HepG2 (cell line): Measurements from ENCODE around the gene OSBPL5. TPM values are rescaled to one million over a fixed set of nuclear protein-coding genes. Genes with fewer than 3 reads are reported as not detected.

Experiments
- ATAC-seq: fragments of 200-7000 bp; cut with Tn5 transposase; 3 replicates; pipeline ENCODE4 v1.9.1; 2020; ENCODE audit warnings: mild to moderate bottlenecking, moderate library complexity
- BruUV-seq: library from RNA; stranded (reverse); fragments of 400-500 nt; replicated peaks from 2 replicates; lab custom pipeline; 2021; lab: Mats Ljungman, UMichigan
- CTCF ChIA-PET: fragments of 300-600 bp; formaldehyde crosslinking; extraction: SDS; loops from one replicate; lab custom pipeline; 2021; ENCODE audit warnings: low total read pairs, inconsistent platforms, low intra/inter-chr PET ratio; lab: Yijun Ruan, JAX
- POLR2A ChIA-PET: fragments of 350-600 bp; sonication (Branson Sonifier 250); formaldehyde crosslinking; loops from one replicate; lab custom pipeline; 2020; ENCODE audit warnings: antibody characterized with exemption, inconsistent platforms; lab: Yijun Ruan, JAX
- DNase-seq: peaks from one replicate; pipeline ENCODE4 v3.0.0-alpha.2; 2015; ENCODE audit warnings: low spot score
- FAIRE-seq: peaks from 3 replicates; lab custom pipeline; 2011; peaks lifted over from hg19 to GRCh38; lab: Jason Lieb, UNC
- H2AFZ ChIP-seq: one replicate; pipeline ENCODE4 v1.6.1; 2011; ENCODE audit warnings: low read length, inconsistent platforms
- H3K27ac ChIP-seq: fragments of 300-600 bp; 3 replicates; pipeline ENCODE4 v1.8.0; 2011; ENCODE audit warnings: mixed run types, mild to moderate bottlenecking, mixed read lengths, low read length, inconsistent platforms; ENCODE audit not compliant: insufficient read depth; ENCODE audit errors: extremely low read length
- H3K27me3 ChIP-seq, 2 experiments: fragments of 200-600 bp in 1 of 2; 2 replicates in 1 of 2; 3 replicates in 1 of 2; pipeline versions ENCODE4 v1.6.0 to v1.8.0; 2011; ENCODE audit warnings: low read length in 2 of 2, mild to moderate bottlenecking in 2 of 2, moderate library complexity in 2 of 2, inconsistent platforms in 1 of 2; ENCODE audit not compliant: insufficient read depth in 2 of 2, control insufficient read depth in 1 of 2
- H3K36me3 ChIP-seq, 2 experiments: fragments of 200-600 bp in 1 of 2; replicated peaks in 1 of 2; 2 replicates in 1 of 2; 3 replicates in 1 of 2; pipeline versions ENCODE4 v1.5.1 to v1.8.0; 2011; ENCODE audit warnings: low read length in 2 of 2, inconsistent platforms in 1 of 2; ENCODE audit not compliant: insufficient read depth in 2 of 2, control insufficient read depth in 1 of 2
- H3K4me1 ChIP-seq: 2 replicates; pipeline ENCODE4 v1.5.1; 2012; ENCODE audit warnings: low read length, inconsistent platforms; ENCODE audit not compliant: insufficient read depth
- H3K4me2 ChIP-seq: 2 replicates; pipeline ENCODE4 v1.6.0; 2011; ENCODE audit warnings: low read depth, low read length, inconsistent platforms
- H3K4me3 ChIP-seq, 3 experiments: fragments of 200-600 bp in 1 of 3; sonication (generic), shearing (Covaris generic) in 1 of 3; replicated peaks in 1 of 3; 2 replicates each; pipeline ENCODE4 v1.5.1; 2011 to 2016; ENCODE audit warnings: low read length in 3 of 3, inconsistent platforms in 2 of 3, low read depth in 2 of 3, mild to moderate bottlenecking in 2 of 3, control low read depth in 1 of 3, mixed read lengths in 1 of 3; ENCODE audit not compliant: insufficient read depth in 1 of 3
- H3K79me2 ChIP-seq: one replicate; pipeline ENCODE4 v1.6.1; 2011; ENCODE audit warnings: low read length, inconsistent platforms; ENCODE audit not compliant: insufficient read depth
- H3K9ac ChIP-seq: 2 replicates; pipeline ENCODE4 v1.6.0; 2011; ENCODE audit warnings: mild to moderate bottlenecking, low read depth, low read length, inconsistent platforms; ENCODE audit not compliant: insufficient read depth
- H3K9me3 ChIP-seq: 2 replicates; pipeline ENCODE4 v1.5.1; 2012; ENCODE audit warnings: mild to moderate bottlenecking, low read length
- H4K20me1 ChIP-seq: 2 replicates; pipeline ENCODE4 v1.6.0; 2011; ENCODE audit warnings: inconsistent platforms, mild to moderate bottlenecking, low read length, moderate library complexity; ENCODE audit not compliant: insufficient read depth
- CHD4 ChIP-seq: fragments of 200-600 bp; sonication (generic); IDR thresholded peaks from 2 replicates; pipeline ENCODE4 v1.7.0; 2017; ENCODE audit warnings: mild to moderate bottlenecking, low read length, borderline replicate concordance
- PRMT3 ChIP-seq: sonication (generic); formaldehyde crosslinking; IDR thresholded peaks from 2 replicates; pipeline ENCODE4 v1.8.1; 2022; ENCODE audit warnings: low read depth, mild to moderate bottlenecking, moderate library complexity, missing genetic modification reagents, borderline replicate concordance
- RELA ChIP-seq: sonication (generic); formaldehyde crosslinking; IDR thresholded peaks from 2 replicates; pipeline ENCODE4 v1.4.0; 2020; ENCODE audit warnings: missing genetic modification reagents
- SRSF1 ChIP-seq: fragments of 200-400 bp; formaldehyde crosslinking; optimal IDR thresholded peaks from 2 replicates; pipeline ENCODE3; 2017; ENCODE audit warnings: mild to moderate bottlenecking, low read depth, low read length, moderate library complexity
- SSRP1 ChIP-seq: IDR thresholded peaks from 2 replicates; pipeline ENCODE4 v1.6.1; 2016; ENCODE audit warnings: control low read depth
- ZFP37 ChIP-seq: sonication (generic); formaldehyde crosslinking; IDR thresholded peaks from 2 replicates; pipeline ENCODE4 v1.4.0; 2020; ENCODE audit warnings: missing genetic modification reagents, borderline replicate concordance
- ZNF17 ChIP-seq: sonication (generic); formaldehyde crosslinking; IDR thresholded peaks from 2 replicates; pipeline ENCODE4 v1.5.0; 2020; ENCODE audit warnings: mild to moderate bottlenecking, missing genetic modification reagents
- ZNF383 ChIP-seq: sonication (generic); formaldehyde crosslinking; IDR thresholded peaks from 2 replicates; pipeline ENCODE4 v1.4.0; 2020; ENCODE audit warnings: missing genetic modification reagents, mild to moderate bottlenecking, borderline replicate concordance
- WGBS: methylation state at CpG from one replicate; pipeline ENCODE4 v1.1.6; 2017; ENCODE audit warnings: low lambda C conversion rate; 5-methylcytosine and 5-hydroxymethylcytosine counted together
- in situ Hi-C: cut with HindIII; loops from 2 replicates; pipeline ENCODE4 v1.10.0; 2017; ENCODE audit warnings: low pct_unique_long_range_greater_than_20kb; ENCODE audit not compliant: extremely low pct_ligation_motif_present
- intact Hi-C: fragments of 100-400 bp; cut with micrococcal nuclease; formaldehyde crosslinking; loops from one replicate; pipeline ENCODE4 v1.10.0; 2022; ENCODE audit not compliant: unreplicated experiment
- polyA plus RNA-seq, 8 experiments: library from polyadenylated mRNA; depleted of rRNA in 3 of 8; stranded (reverse) in 7 of 8; unstranded in 1 of 8; fragments of >200 nt; fragmentation: Illumina TruSeq in 4 of 8; extraction: Trizol in 4 of 8; gene quantifications; 2 replicates each; pipeline versions ENCODE4 v1.2.1 to v1.2.3, GENCODE V29; 2011 to 2016; ENCODE audit warnings: low read depth in 4 of 8, missing spikeins in 1 of 8, mixed read lengths in 1 of 8; ENCODE audit not compliant: insufficient read depth in 1 of 8
- total RNA-seq, 5 experiments: library from RNA; depleted of rRNA; stranded (reverse); fragments of >200 nt; fragmentation: Illumina TruSeq; extraction: Trizol; gene quantifications; 2 replicates each; pipeline ENCODE4 v1.2.3, GENCODE V29; 2016; ENCODE audit warnings: low read depth in 1 of 5
- TF ChIP-seq, protein P1 (sequence below): sonication (generic); formaldehyde crosslinking; IDR thresholded peaks from 2 replicates; pipeline ENCODE4 v1.4.0; 2020; ENCODE audit warnings: missing genetic modification reagents, borderline replicate concordance

The OSBPL5 gene
- total and polyA plus RNA-seq, 2 of the 13 experiments (the other 11 are each of a cell fraction or from before 2014, with no cell fraction given): not detected

DNA sequence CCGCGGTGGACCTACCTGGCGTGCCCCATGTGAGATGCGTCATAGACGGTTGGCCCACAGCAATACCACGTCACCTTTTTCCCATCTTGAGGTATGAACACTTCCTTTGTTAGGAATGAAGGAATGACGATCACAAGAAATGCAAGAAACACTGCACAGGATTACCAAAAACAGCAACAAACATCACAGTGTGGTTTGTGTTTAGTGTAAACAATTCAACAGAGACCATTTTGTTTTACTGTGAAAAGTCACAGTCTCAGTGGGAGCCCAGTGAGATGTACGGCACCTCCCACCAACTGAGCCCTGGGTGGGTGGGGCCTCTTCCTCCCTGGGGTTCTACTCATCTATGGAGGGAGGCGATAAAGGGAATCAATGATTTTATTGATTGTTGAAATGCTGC, 124.2 kb downstream of the OSBPL5 start:
- Histone ChIP-seq H3K79me2 (peaks cover 7% of the 10 kb centered on the region), H3K4me1 (no peaks in the 10 kb centered on the region), H4K20me1 (peaks cover 20% of the 10 kb centered on the region), H3K36me3 (peaks cover 28 to 68% of the 10 kb centered on the region in 2 experiments; a peak in 4 of 5 replicates), H3K4me2 (no peak overlapping the region), H3K27me3 (no peaks in the 10 kb centered on the region), H3K9ac (no peak overlapping the region), H2AFZ (no peak overlapping the region), H3K4me3 (no peak overlapping the region), H3K9me3 (no peaks in the 10 kb centered on the region), H3K27ac (no peak overlapping the region)
- TF ChIP-seq ZFP37: no peak
- TF ChIP-seq ZNF383: no peak
- no peak for TF ChIP-seq PRMT3 (CRISPR knock-in tag)
- TF ChIP-seq SRSF1: no peak
- no peak for TF ChIP-seq RELA (CRISPR knock-in tag)
- no peak for TF ChIP-seq ZNF17 (CRISPR knock-in tag)
- no peak for TF ChIP-seq SSRP1
- TF ChIP-seq, protein P1, sequence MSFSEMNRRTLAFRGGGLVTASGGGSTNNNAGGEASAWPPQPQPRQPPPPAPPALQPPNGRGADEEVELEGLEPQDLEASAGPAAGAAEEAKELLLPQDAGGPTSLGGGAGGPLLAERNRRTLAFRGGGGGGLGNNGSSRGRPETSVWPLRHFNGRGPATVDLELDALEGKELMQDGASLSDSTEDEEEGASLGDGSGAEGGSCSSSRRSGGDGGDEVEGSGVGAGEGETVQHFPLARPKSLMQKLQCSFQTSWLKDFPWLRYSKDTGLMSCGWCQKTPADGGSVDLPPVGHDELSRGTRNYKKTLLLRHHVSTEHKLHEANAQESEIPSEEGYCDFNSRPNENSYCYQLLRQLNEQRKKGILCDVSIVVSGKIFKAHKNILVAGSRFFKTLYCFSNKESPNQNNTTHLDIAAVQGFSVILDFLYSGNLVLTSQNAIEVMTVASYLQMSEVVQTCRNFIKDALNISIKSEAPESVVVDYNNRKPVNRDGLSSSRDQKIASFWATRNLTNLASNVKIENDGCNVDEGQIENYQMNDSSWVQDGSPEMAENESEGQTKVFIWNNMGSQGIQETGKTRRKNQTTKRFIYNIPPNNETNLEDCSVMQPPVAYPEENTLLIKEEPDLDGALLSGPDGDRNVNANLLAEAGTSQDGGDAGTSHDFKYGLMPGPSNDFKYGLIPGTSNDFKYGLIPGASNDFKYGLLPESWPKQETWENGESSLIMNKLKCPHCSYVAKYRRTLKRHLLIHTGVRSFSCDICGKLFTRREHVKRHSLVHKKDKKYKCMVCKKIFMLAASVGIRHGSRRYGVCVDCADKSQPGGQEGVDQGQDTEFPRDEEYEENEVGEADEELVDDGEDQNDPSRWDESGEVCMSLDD (CRISPR knock-in tag): no peak
- TF ChIP-seq CHD4: no peak
- ChIA-PET POLR2A (no interaction called here), CTCF (no interaction called here)
- DNase-seq: no peak
- ATAC-seq: no peak
- in situ Hi-C loops: loop anchor here (5.0 kb wide), 1 partner anchor 51 kb away; no protein-coding TSS in a partner anchor
- intact Hi-C loops: no loop called here
- no TSS peak for BruUV-seq
- no peak for FAIRE-seq
- 96% methylated on average over 9 of the region's 9 CpGs for WGBS
